ENCODE results near the gene ARID5B.

Gene ARID5B

GRCh38 chr10:61984803-61985418 lies 83.4 kb downstream of the ARID5B start:
- Histone ChIP-seq H3K9ac (ENCODE audit: low read length) (no peak overlapping the region), H3K4me1 (ENCODE audit: control insufficient read depth, insufficient read depth, low read length) (peaks cover 10% of the 10 kb centered on the region), H3K36me3 (ENCODE audit: control insufficient read depth, insufficient read depth, low read length) (no peaks in the 10 kb centered on the region), H3K9me3 (ENCODE audit: control insufficient read depth, low read length) (no peaks in the 10 kb centered on the region), H3K27me3 (ENCODE audit: control insufficient read depth, insufficient read depth, low read length) (no peaks in the 10 kb centered on the region), H3K4me3 (ENCODE audit: low read length) (no peak overlapping the region)

DNA sequence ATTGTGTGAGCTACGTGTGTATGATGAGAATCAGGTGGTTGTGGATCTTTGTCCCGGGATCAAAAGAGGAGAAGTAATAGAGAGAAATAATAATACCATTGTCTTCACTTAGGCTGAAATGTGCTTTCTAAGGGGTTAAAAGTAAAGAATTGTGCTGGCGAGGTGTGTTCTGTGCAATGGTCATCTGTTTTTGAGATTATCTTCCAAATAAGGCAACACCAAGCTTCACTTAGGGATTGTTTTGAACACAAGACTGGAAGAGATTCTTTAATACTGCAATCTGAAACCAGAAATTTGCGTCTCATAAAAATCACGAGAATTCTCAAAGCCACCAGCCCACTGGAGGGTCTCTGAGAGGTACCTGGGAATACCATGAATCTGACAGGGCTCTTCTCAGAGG lies 84.2 kb downstream of the ARID5B start:
- Histone ChIP-seq H3K9me3 (ENCODE audit: control insufficient read depth, low read length) (no peaks in the 10 kb centered on the region), H3K4me3 (ENCODE audit: low read length) (no peak overlapping the region), H3K27me3 (ENCODE audit: control insufficient read depth, insufficient read depth, low read length) (no peaks in the 10 kb centered on the region), H3K36me3 (ENCODE audit: control insufficient read depth, insufficient read depth, low read length) (no peaks in the 10 kb centered on the region), H3K9ac (ENCODE audit: low read length) (no peak overlapping the region), H3K4me1 (ENCODE audit: control insufficient read depth, insufficient read depth, low read length) (peaks cover 9% of the 10 kb centered on the region)

DNA sequence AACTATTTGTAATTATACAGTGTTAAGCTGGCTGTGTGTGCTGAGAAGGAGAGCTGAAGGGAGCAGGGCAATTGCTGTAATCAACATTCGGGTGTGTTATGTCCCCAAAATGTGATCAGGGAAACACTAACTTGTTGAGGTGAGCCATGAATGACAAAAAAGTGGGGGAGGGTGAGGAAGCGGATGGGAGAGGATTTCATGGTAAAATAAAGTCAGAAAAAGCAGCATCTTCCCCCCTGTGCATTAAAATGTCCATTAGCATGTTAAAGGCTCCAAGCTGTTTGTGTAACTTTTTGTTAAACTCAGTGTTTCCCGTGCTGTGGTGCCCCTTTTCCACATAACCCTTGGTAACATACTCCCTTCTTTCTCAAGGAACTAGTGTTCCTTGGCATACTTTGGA lies 84.9 kb downstream of the ARID5B start:
- Histone ChIP-seq H3K9ac (ENCODE audit: low read length) (no peak overlapping the region), H3K4me1 (ENCODE audit: control insufficient read depth, insufficient read depth, low read length) (peaks cover 4% of the 10 kb centered on the region), H3K9me3 (ENCODE audit: control insufficient read depth, low read length) (no peaks in the 10 kb centered on the region), H3K27me3 (ENCODE audit: control insufficient read depth, insufficient read depth, low read length) (no peaks in the 10 kb centered on the region), H3K36me3 (ENCODE audit: control insufficient read depth, insufficient read depth, low read length) (no peaks in the 10 kb centered on the region), H3K4me3 (ENCODE audit: low read length) (no peak overlapping the region)

DNA sequence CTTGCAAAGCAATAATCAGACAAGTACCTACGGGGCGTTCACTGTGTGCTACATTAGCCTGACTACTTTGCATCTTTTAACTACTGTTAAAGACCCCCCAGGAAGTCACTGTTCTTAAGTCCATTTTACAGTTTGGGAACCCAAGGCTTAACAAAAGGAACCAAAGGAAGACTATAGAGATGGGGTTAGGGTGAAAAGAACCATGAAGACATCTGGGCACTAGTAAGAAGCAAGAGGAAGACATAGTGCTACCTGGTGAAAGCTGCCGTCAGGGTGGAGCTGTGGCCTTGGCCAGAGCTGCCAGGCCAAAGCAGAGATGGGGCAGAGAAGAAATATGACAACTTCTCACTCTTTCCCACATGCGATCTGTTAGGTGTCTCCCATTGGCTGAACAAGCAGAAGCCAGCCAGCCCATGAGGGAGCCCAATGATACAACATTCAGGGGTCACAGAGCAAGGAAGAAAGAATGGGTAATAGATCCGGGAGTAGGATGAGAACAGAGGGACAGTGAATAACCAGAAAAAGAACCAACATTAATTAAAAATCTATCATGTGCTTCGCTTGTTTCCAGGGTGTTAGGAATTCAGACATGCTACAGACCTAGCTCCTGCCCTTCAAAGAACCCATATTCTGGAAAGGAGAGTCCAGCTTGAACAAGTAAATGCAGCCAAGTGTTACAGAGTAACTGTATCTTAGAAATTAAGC lies 85.4 kb downstream of the ARID5B start:
- Histone ChIP-seq H3K27me3 (ENCODE audit: control insufficient read depth, insufficient read depth, low read length) (no peaks in the 10 kb centered on the region), H3K9me3 (ENCODE audit: control insufficient read depth, low read length) (no peaks in the 10 kb centered on the region), H3K36me3 (ENCODE audit: control insufficient read depth, insufficient read depth, low read length) (no peaks in the 10 kb centered on the region), H3K4me1 (ENCODE audit: control insufficient read depth, insufficient read depth, low read length) (peaks cover 4% of the 10 kb centered on the region), H3K4me3 (ENCODE audit: low read length) (no peak overlapping the region), H3K9ac (ENCODE audit: low read length) (no peak overlapping the region)

- H3K4me1 ChIP-seq (ENCODE audit: control insufficient read depth, insufficient read depth, low read length) = peaks cover 9% of the 10 kb centered on the region
- no peak overlapping the region for H3K4me3 ChIP-seq (ENCODE audit: low read length)
- no peaks in the 10 kb centered on the region for H3K27me3 ChIP-seq (ENCODE audit: control insufficient read depth, insufficient read depth, low read length)
- H3K36me3 ChIP-seq (ENCODE audit: control insufficient read depth, insufficient read depth, low read length) = no peaks in the 10 kb centered on the region
- no peak overlapping the region for H3K9ac ChIP-seq (ENCODE audit: low read length)
- no peaks in the 10 kb centered on the region for H3K9me3 ChIP-seq (ENCODE audit: control insufficient read depth, low read length)
These were observed 86.0 kb downstream of the ARID5B start for GRCh38 chr10:61987537-61987936.

DNA sequence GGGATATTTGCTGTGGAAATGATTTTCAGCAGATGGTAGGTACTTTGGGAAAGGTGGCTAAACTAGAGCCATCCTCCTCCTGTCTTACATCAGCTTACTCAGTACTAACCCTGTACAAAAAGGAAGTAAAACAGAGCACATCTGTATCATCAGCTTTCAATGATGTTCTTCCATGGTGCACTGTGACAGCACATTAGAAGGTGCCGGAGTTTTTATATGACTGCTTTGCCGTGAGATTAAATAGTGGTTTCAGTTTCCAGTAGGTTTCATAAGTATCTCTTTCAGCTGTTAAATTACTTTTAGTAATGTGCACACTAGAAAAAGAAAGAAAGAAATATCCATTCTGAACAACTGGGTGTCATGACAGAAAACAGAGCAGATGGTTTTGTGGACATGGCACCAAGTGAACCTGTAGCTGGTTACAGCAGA lies 86.5 kb downstream of the ARID5B start:
- no peak overlapping the region for H3K4me3 ChIP-seq (ENCODE audit: low read length)
- H3K27me3 ChIP-seq (ENCODE audit: control insufficient read depth, insufficient read depth, low read length) = no peaks in the 10 kb centered on the region
- H3K36me3 ChIP-seq (ENCODE audit: control insufficient read depth, insufficient read depth, low read length) = no peaks in the 10 kb centered on the region
- H3K4me1 ChIP-seq (ENCODE audit: control insufficient read depth, insufficient read depth, low read length) = peaks cover 10% of the 10 kb centered on the region
- H3K9ac ChIP-seq (ENCODE audit: low read length) = no peak overlapping the region
- no peaks in the 10 kb centered on the region for H3K9me3 ChIP-seq (ENCODE audit: control insufficient read depth, low read length)

DNA sequence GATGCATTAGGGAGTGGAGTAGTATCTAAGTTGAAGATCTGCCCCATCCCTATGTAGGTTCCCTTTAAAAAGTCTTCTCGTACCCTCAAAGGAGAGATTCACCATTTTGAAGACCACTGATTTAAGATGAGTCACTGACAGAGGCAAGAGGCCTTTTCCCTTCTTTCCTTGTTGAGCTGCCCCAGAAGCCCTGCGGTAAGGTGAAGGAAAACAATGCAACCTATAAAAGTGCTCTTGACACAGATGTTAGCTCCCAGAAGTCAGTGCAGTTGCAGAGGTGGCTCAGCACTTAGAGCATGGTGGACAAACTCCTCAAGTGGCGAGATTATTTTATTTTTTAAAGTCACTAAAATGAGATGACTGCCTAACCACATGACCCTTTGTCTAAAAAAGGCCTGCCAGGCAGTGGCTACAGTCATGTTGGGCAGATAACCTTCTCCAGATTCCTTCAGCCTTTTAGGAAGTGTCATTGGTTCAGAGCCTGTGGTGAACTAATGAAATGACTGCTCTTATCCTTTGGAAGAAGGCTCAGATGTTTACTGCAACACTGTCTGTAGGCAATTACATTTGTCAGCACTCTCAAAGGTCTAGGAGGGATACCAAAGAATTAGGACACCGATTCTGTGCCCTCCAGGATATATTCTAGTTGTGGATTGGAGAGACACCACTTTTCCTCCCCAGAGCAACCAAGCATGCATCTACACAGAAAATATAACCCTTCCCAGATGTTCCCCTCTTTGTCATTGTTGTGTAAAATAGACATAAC lies 88.7 kb downstream of the ARID5B start:
- no peak overlapping the region for H3K9ac ChIP-seq (ENCODE audit: low read length)
- no peaks in the 10 kb centered on the region for H3K9me3 ChIP-seq (ENCODE audit: control insufficient read depth, low read length)
- no peaks in the 10 kb centered on the region for H3K27me3 ChIP-seq (ENCODE audit: control insufficient read depth, insufficient read depth, low read length)
- H3K36me3 ChIP-seq (ENCODE audit: control insufficient read depth, insufficient read depth, low read length) = no peaks in the 10 kb centered on the region
- peaks cover 25% of the 10 kb centered on the region for H3K4me1 ChIP-seq (ENCODE audit: control insufficient read depth, insufficient read depth, low read length)
- no peak overlapping the region for H3K4me3 ChIP-seq (ENCODE audit: low read length)

DNA sequence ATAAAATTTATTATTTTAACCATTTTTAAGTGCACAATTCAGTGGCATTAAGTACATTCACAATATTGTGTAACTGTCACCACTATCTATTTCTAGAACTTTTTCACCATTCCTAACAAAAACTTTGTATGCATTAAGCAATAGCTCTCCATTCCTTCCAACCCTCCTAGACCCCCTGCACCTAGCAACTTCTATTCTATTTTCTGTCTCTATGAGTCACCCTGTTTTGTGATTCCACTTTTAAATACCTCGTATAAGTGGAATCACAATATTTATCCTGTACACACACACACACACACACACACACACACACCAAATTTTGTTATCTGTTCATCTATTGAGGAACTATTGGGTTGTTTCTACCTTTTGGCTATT lies 89.2 kb downstream of the ARID5B start:
- H3K27me3 ChIP-seq (ENCODE audit: control insufficient read depth, insufficient read depth, low read length) = no peaks in the 10 kb centered on the region
- no peaks in the 10 kb centered on the region for H3K9me3 ChIP-seq (ENCODE audit: control insufficient read depth, low read length)
- peaks cover 30% of the 10 kb centered on the region for H3K4me1 ChIP-seq (ENCODE audit: control insufficient read depth, insufficient read depth, low read length)
- no peak overlapping the region for H3K9ac ChIP-seq (ENCODE audit: low read length)
- no peaks in the 10 kb centered on the region for H3K36me3 ChIP-seq (ENCODE audit: control insufficient read depth, insufficient read depth, low read length)
- no peak overlapping the region for H3K4me3 ChIP-seq (ENCODE audit: low read length)

- no peaks in the 10 kb centered on the region for H3K9me3 ChIP-seq (ENCODE audit: control insufficient read depth, low read length)
- no peaks in the 10 kb centered on the region for H3K36me3 ChIP-seq (ENCODE audit: control insufficient read depth, insufficient read depth, low read length)
- H3K27me3 ChIP-seq (ENCODE audit: control insufficient read depth, insufficient read depth, low read length) = no peaks in the 10 kb centered on the region
- H3K4me3 ChIP-seq (ENCODE audit: low read length) = no peak overlapping the region
- H3K4me1 ChIP-seq (ENCODE audit: control insufficient read depth, insufficient read depth, low read length) = peaks cover 33% of the 10 kb centered on the region
- no peak overlapping the region for H3K9ac ChIP-seq (ENCODE audit: low read length)
These were observed 89.7 kb downstream of the ARID5B start for GRCh38 chr10:61991166-61991565.

GRCh38 chr10:61992059-61992460 lies 90.6 kb downstream of the ARID5B start:
- H3K9me3 ChIP-seq (ENCODE audit: control insufficient read depth, low read length) = no peaks in the 10 kb centered on the region
- no peak overlapping the region for H3K9ac ChIP-seq (ENCODE audit: low read length)
- no peak overlapping the region for H3K4me3 ChIP-seq (ENCODE audit: low read length)
- H3K36me3 ChIP-seq (ENCODE audit: control insufficient read depth, insufficient read depth, low read length) = no peaks in the 10 kb centered on the region
- no peaks in the 10 kb centered on the region for H3K27me3 ChIP-seq (ENCODE audit: control insufficient read depth, insufficient read depth, low read length)
- peaks cover 33% of the 10 kb centered on the region for H3K4me1 ChIP-seq (ENCODE audit: control insufficient read depth, insufficient read depth, low read length)

DNA sequence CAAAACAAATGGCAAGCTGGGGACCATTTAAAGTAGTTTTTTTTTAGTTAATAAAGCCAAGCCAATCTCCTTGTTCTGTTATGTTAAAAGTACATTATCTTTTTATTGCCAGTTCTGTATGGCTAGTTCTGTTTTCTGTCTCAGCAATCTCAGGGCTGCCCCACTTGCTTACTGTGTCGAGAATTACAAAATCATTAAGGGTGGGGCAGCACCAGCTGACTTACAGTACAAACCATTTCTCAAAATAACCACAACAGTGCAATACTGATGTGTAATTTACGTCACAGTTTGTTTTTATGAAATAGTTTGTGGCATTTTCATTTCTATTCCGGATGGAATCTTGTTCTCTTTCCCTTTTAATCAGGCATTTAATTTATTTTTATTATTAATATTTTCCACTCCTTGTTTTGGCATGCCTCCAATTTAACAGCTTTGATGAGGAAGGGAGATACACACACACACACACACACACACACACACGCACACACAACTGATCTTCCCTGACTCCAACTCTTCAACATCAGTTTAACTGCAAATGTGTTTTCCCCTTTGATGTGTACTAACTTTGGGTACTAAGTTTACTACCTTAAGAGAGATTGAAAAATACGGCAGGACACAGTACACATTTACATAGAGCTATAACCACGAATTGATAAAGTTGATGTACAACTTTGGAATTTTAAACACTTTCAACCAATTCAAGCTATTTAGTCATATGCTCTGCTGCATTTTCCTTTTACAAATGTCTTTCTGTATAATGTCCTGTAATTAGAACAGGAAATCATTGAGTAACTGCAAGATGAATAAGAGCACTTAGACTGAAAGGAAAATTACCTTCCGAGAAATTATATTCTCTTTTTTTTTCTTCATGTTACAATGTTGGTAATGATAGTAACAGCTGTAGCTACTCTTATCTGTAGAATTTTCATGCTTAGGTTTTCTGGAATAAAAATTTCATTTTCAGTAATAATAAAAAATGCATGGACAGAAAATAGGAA lies 91.5 kb downstream of the ARID5B start:
- peaks cover 29% of the 10 kb centered on the region for H3K4me1 ChIP-seq (ENCODE audit: control insufficient read depth, insufficient read depth, low read length)
- no peak overlapping the region for H3K4me3 ChIP-seq (ENCODE audit: low read length)
- no peak overlapping the region for H3K9ac ChIP-seq (ENCODE audit: low read length)

More for the DNA sequence above, 91.5 kb downstream of the ARID5B start:
- H3K9me3 ChIP-seq (ENCODE audit: control insufficient read depth, low read length) = no peaks in the 10 kb centered on the region
- H3K27me3 ChIP-seq (ENCODE audit: control insufficient read depth, insufficient read depth, low read length) = no peaks in the 10 kb centered on the region
- no peaks in the 10 kb centered on the region for H3K36me3 ChIP-seq (ENCODE audit: control insufficient read depth, insufficient read depth, low read length)

Data from mucosa of stomach (tissue), 1 donor.